ENCODE data around the gene ZC3H14.

The ZC3H14 gene

GRCh38 chr14:88611878-88612277 lies 49.0 kb downstream of the ZC3H14 start:
- no peak for DNase-seq (ENCODE audit: low spot score)

- no peak for DNase-seq (ENCODE audit: low spot score)
Observed at GRCh38 chr14:88612981-88613380, 50.1 kb downstream of the ZC3H14 start.

- no peak for DNase-seq (ENCODE audit: low spot score)
Observed at GRCh38 chr14:88613552-88614010, 50.7 kb downstream of the ZC3H14 start.

DNA sequence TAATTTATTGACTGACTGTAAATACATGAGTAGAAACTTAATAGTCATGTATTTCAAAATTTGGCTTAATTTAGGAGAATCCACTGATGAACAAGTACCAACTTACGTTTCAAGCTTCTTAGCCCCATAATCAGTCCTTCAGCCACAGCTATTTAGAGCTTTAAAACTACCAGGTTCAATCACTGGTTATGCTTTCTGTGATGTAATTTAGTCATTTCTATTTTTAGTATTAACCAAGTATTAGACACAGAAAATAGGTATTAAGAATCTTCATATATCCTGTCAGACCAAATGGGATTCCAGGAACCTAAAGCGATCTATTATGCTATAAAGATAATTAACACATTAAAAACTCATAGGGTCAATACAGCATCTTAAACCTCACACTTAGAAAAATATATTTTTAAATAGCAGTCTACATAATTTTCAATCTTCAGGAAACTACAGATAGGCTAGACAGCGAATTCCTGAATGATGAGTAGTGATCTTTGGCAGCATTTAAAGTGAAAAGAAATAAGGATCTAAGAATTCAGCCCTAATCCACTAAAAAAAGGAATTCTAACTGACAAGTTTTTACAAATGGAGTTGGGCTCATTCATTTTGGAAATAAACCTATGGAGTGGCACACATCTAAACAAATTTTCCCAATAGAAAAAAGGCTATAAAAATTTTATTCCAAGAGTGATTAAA lies 51.5 kb downstream of the ZC3H14 start:
- no peak for DNase-seq (ENCODE audit: low spot score)

GRCh38 chr14:88616697-88617096 lies 53.9 kb downstream of the ZC3H14 start:
- no peak for DNase-seq (ENCODE audit: low spot score)

DNA sequence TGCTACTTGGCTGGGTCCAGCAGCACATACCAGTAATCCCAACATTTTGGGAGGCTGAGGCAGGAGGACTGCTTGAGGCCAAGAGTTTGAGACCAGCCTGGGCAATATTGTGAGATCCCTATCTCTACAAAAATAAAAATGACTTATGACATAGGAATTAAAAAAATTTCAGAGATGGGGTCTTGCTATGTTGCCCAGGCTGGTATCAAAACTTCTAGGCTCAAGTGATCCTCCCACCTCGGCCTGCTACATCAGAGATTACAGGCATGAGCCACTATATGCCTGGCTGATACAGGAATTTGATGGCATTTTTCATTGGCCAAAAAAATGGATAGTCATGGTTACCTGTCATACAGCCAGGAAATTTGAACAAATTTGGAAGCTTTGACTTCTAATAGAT lies 54.6 kb downstream of the ZC3H14 start:
- DNase-seq (ENCODE audit: low spot score): no peak

DNA sequence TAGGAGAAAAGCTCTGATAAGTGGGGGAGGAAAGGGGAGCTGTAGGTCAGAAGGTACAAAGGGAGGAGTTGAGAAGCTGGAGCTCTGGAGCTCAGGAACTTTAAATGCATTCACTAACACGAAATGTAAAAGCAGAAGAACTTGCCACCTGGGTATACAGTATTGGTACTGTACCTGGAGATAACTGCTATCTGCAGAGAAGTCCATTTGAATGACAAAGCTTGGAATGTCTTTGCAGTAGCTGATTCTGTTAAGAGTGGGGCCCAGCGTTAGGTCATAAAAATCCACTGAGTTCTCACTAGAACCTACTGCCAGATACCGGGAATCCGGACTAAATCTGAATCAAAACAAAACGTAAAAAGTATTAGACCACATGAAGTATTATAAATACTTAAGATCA lies 55.6 kb downstream of the ZC3H14 start:
- no peak for DNase-seq (ENCODE audit: low spot score)

DNA sequence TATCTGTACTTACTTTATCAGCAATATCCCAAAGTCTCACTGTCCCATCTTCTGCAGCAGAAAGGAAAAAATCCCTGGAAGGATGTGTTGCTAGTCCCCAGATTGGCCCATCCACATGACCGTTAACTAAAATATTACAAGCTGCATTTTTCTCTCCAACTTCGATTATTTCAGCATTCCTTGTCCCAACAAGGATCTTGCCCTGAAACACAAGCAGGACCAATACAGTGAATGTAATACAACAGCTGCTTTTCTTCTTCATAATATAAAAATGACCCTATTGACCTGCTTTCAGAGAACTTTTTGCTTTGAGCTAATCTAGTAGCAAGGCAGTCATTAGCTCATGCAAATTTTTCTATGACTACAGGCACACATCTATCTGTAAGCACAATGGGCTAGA lies 58.3 kb downstream of the ZC3H14 start:
- DNase-seq (ENCODE audit: low spot score): no peak

DNA sequence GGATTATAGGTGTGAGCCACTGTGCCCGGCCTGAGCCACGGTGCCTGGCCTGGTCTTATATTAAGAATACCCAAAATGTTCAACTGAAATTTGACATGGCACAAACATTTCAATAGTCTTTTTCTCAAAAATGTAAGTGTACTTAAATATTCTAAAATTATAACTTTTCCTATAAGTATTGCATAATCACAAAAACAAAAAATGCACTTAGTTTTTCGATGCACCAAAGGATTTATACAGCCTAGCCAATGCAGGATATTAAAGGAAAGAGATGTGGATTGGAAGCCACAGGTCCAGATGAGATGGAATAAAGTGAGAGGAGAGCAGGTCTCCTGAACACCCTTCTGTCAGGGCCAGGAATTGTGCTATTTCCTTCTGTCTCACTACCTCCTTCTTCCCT lies 62.8 kb downstream of the ZC3H14 start:
- DNase-seq (ENCODE audit: low spot score): no peak

DNA sequence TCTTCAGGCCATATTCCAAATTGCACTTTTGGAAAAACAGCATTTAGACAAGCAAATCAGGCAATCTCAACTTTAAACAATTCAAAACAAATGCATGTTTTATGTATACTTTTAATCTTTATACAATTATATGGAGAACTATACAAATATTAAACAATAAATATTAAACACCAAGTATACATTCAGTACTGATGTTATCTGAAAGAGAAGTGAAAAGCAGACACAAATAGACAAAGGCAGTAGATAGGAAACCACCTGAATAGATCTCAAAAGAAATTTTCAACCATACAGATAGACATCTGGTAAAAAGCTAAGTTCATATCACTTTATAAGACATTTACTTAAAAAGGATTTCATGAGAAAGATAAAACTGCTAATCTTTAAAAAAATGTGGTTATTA lies 65.2 kb downstream of the ZC3H14 start:
- no peak for DNase-seq (ENCODE audit: low spot score)

GRCh38 chr14:88628462-88628861 lies 65.6 kb downstream of the ZC3H14 start:
- no peak for DNase-seq (ENCODE audit: low spot score)

GRCh38 chr14:88630565-88630964 lies 67.7 kb downstream of the ZC3H14 start:
- no peak for DNase-seq (ENCODE audit: low spot score)

- no peak for DNase-seq (ENCODE audit: low spot score)
Observed at GRCh38 chr14:88631091-88631490, 68.3 kb downstream of the ZC3H14 start.

DNA sequence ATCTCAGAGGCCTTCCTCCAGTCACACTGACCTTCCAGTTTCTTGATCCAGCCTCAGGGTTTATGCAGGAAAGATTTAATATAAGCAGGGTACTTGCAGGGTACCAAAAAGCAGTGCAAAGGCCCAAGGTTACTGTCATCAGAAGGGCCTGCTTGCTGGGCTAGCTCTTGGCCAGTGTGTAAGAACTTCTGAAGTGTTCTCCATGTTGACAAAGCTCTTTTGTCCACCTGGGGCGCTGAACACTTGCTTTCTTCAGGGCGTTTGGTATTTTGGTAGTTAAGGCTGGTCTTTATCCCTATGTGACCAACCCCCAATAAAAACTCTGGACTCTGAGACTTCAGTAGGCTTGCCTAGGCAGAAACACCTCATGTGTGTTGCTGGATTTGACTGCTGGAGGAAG lies 69.7 kb downstream of the ZC3H14 start:
- no peak for DNase-seq (ENCODE audit: low spot score)

GRCh38 chr14:88639221-88639620 lies 76.4 kb downstream of the ZC3H14 start:
- DNase-seq (ENCODE audit: low spot score): no peak

- DNase-seq (ENCODE audit: low spot score): no peak
Observed at GRCh38 chr14:88660056-88660455, 97.2 kb downstream of the ZC3H14 start.

- peak; percentile 49 for DNase-seq (ENCODE audit: low spot score)
Observed at GRCh38 chr14:88667555-88668273, 104.9 kb downstream of the ZC3H14 start.

- DNase-seq (ENCODE audit: low spot score): no peak
Observed at GRCh38 chr14:88668448-88669116, 105.7 kb downstream of the ZC3H14 start.

DNA sequence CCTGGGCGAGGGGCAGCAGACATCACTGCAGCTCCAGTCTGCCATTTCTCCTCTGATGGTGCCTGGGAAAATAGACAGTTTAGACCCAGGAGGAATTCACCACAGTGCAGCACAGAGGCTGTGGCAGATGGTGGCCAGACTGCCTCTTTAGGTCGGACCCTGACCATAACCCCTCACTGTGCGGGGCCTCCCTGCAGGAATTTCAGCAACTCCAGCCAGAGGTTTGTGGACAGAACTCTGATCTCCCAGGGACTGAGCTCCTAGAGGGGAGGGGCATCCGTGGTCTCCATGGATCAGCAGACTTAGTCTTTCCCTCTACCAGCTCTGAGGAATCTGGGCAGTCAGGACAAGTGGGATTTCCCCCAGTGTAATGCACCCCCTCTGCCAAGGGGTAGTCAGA lies 106.5 kb downstream of the ZC3H14 start:
- DNase-seq (ENCODE audit: low spot score): no peak
